Activated naive CD8-positive, alpha-beta T cell (primary cell): Measurements from ENCODE around the gene LCAT.
"Not testable (repeated sequence)": the region's sequence is repeated elsewhere in the genome, so short reads cannot be mapped to it uniquely, and the experiment has no call there.

Source experiments
- H3K27ac Mint-ChIP-seq: one replicate; pipeline ENCODE4 v1.8.0; 2021; ENCODE audit warnings: mixed read lengths
- H3K27me3 Mint-ChIP-seq: one replicate; pipeline ENCODE4 v1.8.0; 2021; ENCODE audit warnings: mixed read lengths
- H3K36me3 Mint-ChIP-seq: one replicate; pipeline ENCODE4 v1.8.0; 2021; ENCODE audit warnings: mixed read lengths
- H3K4me1 Mint-ChIP-seq: one replicate; pipeline ENCODE4 v1.8.0; 2021; ENCODE audit warnings: low read depth, mixed read lengths
- H3K4me3 Mint-ChIP-seq: one replicate; pipeline ENCODE4 v1.8.0; 2021; ENCODE audit warnings: mild to moderate bottlenecking, mixed read lengths
- H3K9me3 Mint-ChIP-seq: one replicate; pipeline ENCODE4 v1.8.0; 2021; ENCODE audit warnings: low read depth, mixed read lengths

LCAT gene

GRCh38 chr16:67976205-67976604, 32.3 kb upstream of the LCAT start:
- no peaks in the 10 kb centered on the region for H3K4me1 Mint-ChIP-seq
- H3K27me3 Mint-ChIP-seq: no peaks in the 10 kb centered on the region
- no peak overlapping the region for H3K27ac Mint-ChIP-seq
- H3K36me3 Mint-ChIP-seq: no peaks in the 10 kb centered on the region
- no peak overlapping the region for H3K4me3 Mint-ChIP-seq
- no peaks in the 10 kb centered on the region for H3K9me3 Mint-ChIP-seq

DNA sequence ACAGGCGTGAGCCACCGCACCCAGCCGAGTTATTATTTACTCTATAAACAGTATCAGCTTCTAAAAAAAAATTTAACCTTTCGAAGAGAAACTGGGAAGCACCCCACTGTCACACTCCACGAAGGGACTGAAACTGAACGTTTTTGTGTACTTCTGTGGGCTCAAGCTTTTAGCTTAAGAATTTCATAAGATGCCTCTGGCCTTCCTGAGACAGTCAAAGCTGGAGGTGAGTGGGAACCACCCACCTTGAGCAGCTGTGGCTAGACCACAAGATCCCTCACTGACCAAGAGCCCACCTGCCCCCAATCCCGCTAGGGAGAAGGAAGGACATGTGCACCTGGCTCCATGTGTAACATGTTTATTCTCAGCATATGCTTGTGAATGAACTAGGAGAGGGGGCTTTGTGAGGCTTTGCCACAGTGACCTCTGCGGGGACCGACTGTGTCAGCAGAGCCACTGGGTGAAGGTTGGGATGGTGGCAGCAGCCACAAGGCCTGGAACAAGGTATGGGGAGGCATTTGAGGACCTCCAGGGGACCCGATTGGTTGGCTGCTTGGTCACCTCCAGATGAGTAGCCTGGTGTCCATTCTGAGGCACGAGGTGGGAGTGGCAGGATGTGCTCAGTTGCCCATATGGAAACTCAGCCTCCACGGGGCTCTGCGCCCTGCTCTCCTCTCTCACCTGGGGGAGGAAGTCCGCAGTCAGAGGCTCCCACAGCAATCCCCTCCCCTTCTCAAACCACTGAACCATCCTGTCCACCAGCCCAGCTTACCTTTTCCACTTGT, 31.6 kb upstream of the LCAT start:
- Mint-ChIP-seq H3K4me1 (no peaks in the 10 kb centered on the region), H3K4me3 (no peak overlapping the region), H3K27me3 (no peaks in the 10 kb centered on the region), H3K9me3 (no peaks in the 10 kb centered on the region), H3K27ac (no peak overlapping the region), H3K36me3 (no peaks in the 10 kb centered on the region)

DNA sequence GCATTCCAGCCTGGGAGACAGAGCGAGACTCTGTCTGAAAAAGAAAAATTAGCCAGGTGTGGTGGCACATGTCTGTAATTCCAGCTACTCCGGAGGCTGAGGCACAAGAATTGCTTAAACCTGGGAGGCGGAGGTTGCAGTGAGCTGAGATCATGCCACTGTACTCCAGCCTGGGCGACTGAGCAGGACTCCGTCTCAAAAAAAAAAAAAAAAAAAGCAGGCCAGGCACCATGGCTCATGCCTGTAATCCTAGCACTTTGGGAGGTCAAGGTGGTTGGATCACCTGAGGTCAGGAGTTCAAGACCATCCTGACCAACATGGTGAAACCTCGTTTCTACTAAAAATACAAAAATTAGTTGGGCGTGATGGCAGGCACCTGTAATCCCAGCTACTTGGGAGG, 28.4 kb upstream of the LCAT start:
- H3K4me1 Mint-ChIP-seq: peaks cover 10% of the 10 kb centered on the region
- not testable (repeated sequence) for H3K27ac Mint-ChIP-seq, H3K27me3 Mint-ChIP-seq, H3K4me3 Mint-ChIP-seq, H3K36me3 Mint-ChIP-seq, H3K9me3 Mint-ChIP-seq

DNA sequence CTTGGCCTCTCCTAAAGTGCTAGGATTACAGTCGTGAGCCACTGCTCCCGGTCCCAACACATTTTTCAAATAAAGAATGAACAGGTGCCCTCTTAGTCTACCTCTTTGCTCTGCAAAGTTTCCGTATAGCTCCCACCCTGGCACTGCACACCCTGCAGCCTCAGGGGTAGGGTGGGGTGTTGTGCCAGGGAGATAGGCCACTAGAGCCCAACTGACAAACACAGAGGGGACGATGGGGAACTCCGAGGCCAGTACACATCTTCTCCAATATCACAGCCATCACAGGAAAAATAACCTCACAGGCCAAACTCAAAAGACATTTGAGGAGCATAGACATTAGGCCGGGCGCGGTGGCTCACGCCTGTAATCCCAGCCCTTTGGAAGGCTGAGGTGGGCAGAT, 27.2 kb upstream of the LCAT start:
- Mint-ChIP-seq H3K4me1 (peaks cover 20% of the 10 kb centered on the region), H3K9me3 (no peaks in the 10 kb centered on the region), H3K36me3 (no peaks in the 10 kb centered on the region), H3K4me3 (peak overlapping the region; percentile 38), H3K27me3 (no peaks in the 10 kb centered on the region), H3K27ac (no peak overlapping the region)

DNA sequence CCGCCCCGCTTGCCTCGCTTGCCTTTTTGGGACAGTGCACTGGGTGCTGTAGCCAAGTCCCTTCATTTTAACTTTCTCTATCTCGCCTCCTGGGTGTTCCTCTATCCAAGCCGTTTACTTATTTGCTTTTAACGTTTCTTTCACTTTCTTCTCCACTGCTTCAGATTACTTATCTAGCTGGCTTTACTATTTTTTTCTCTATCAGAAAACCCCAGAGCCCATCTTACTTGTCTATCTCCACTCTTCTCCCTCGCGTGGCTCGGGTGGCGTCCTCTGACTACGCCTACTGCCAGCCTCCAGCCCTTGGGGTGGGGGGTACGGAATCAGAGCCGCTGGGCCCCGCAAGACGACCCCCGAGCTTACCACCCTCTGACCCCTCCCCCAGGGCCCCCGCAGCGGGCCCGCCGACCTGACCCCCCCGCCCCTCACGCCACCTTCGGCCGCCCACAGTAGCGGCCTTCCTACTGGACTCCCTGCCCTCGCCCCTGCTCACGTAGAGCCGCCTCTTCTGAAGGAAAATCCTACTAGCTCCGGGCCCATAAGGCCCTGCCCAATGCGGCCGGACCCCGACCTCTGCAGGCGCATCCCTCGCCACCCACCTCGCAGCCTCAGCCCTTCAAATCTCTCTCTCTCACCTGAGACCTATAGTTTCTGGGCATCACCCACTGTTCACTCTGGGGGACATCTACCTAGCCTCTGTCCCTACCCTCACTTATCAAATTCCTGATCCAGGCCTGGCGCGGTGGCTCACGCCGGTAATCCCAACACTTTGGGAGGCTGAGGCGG, 25.5 kb upstream of the LCAT start:
- H3K4me3 Mint-ChIP-seq: peak overlapping the region; percentile 88
- peaks cover 23% of the 10 kb centered on the region for H3K4me1 Mint-ChIP-seq
- no peaks in the 10 kb centered on the region for H3K9me3 Mint-ChIP-seq
- peaks cover under 1% of the 10 kb centered on the region for H3K36me3 Mint-ChIP-seq
- no peaks in the 10 kb centered on the region for H3K27me3 Mint-ChIP-seq
- peak overlapping the region; percentile 85 for H3K27ac Mint-ChIP-seq

GRCh38 chr16:67968400-67969253, 24.7 kb upstream of the LCAT start, which contains the start of gene SLC12A4:
Gene SLC12A4 (minus strand): TSS chr16:67968637. CDS start chr16:67968553, 84 bp downstream.
- H3K27ac Mint-ChIP-seq: peak within 1 kb of the TSS; percentile 95
- peaks cover 2% of the 10 kb centered on the region for H3K36me3 Mint-ChIP-seq
- no peaks in the 10 kb centered on the region for H3K27me3 Mint-ChIP-seq
- H3K4me3 Mint-ChIP-seq: peak within 1 kb of the TSS; percentile 97
- H3K4me1 Mint-ChIP-seq: peaks cover 24% of the 10 kb centered on the region
- no peaks in the 10 kb centered on the region for H3K9me3 Mint-ChIP-seq

DNA sequence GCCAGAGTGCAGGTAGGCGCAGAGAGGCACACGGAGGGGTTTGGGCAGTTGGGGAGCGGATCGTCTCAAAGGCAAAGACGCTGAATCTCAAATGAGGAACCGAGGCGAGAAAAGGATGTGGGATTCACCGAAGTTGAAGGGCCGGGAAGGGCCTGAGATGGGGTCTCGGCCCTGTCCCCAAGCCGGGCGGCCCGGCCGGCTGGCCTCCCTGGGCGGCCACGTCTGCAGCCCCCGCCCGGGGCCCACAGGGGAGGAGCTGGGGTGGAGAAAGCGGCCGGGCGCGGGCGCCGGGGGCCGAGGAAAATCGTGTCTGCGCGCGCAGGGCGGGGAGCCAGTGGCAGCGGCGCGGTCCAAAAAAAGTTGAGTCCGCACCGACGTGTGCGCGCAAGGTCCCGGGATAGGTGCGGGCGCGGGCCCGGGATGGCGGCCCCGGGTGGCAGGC, 24.1 kb upstream of the LCAT start:
- H3K27me3 Mint-ChIP-seq: no peaks in the 10 kb centered on the region

DNA sequence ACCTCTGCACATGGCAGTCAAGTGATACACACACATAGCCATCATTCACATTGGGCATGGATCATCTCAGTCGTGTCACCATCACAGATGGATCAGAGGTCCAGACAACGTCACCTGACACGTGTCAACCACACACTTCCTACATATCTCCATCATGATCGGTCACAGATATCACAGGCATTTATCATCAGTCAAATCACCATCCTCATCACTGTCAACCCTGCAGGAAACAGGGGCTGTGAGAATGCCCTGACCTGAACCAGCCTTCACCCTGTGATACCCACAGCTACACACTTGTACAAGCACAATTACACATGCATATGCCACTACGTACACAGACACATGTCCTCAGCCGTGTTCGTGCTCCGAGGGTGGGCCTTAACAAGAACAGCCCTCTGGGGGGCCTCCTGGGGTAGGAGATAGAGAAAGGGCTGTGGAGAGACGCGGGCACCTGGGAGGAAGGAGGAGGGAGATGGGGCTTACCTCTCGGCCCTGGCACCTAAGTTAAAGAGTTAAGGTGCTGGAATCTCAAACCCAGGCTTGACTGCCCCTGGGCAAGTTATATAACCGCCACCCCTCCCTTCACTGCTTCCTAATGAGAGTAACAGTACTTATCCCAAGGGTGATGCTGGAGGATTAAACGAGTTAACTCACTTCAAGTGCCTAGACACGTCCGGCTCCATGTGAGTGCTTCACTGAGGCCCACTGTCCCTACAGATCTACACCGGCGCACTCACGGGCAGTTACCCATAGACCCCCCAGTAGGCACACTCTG, 23.4 kb upstream of the LCAT start:
- H3K27ac Mint-ChIP-seq: peak overlapping the region; percentile 95
- H3K4me3 Mint-ChIP-seq: peak overlapping the region; percentile 97
- no peaks in the 10 kb centered on the region for H3K9me3 Mint-ChIP-seq
- H3K27me3 Mint-ChIP-seq: no peaks in the 10 kb centered on the region
- H3K36me3 Mint-ChIP-seq: peaks cover 2% of the 10 kb centered on the region
- H3K4me1 Mint-ChIP-seq: peaks cover 24% of the 10 kb centered on the region

More for the DNA sequence above, 24.1 kb upstream of the LCAT start:
- H3K9me3 Mint-ChIP-seq: no peaks in the 10 kb centered on the region
- peaks cover 2% of the 10 kb centered on the region for H3K36me3 Mint-ChIP-seq
- peak overlapping the region; percentile 97 for H3K4me3 Mint-ChIP-seq
- peaks cover 24% of the 10 kb centered on the region for H3K4me1 Mint-ChIP-seq
- H3K27ac Mint-ChIP-seq: peak overlapping the region; percentile 95

- H3K36me3 Mint-ChIP-seq: peaks cover 2% of the 10 kb centered on the region
- H3K9me3 Mint-ChIP-seq: no peaks in the 10 kb centered on the region
- H3K4me3 Mint-ChIP-seq: peak overlapping the region; percentile 97
- H3K4me1 Mint-ChIP-seq: peaks cover 24% of the 10 kb centered on the region
- H3K27ac Mint-ChIP-seq: peak overlapping the region; percentile 95
- H3K27me3 Mint-ChIP-seq: no peaks in the 10 kb centered on the region
These were observed 22.7 kb upstream of the LCAT start for GRCh38 chr16:67966549-67967182.

DNA sequence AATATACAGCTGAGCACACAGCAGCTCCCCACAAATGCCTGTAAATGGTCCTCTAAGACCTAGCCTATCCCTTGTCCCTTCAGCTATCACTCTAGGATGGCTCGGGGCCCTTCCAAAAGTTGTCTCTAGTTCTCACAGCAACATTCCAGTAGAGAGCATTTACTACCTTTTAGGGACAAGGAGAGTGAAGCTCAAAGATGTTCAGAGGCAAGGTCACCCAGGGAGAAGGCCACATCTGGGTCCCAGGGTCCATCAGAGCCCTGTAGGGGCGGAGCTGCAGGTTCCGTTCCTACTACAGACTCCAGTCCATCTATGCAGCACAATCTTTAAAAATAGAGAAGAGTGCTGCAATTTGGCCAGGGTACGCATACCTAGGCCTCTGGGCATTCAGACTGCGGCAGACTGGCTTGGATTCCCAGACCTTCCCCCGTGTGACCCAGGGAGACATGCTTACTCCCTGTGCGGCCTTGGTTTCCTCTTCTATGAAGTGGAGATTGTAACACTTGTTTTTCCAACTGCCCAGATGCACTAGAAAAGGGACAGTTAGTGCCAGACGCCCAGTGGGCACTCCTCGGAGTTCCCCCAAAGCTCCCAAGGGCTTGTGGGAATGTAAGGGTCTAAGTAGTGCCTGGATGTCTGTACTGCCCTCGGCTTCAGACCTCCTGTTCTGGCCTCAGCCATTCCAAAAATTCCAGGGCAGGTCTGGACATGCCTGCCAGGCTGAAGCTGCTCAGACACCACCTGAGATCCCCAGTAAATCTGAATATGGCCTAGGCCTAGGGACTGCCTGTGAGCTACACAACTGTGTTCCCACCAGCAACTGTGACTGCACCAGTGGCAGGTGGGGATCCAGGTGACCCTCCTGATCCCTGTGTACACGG, 22.0 kb upstream of the LCAT start:
- no peak overlapping the region for H3K4me3 Mint-ChIP-seq
- H3K27me3 Mint-ChIP-seq: no peaks in the 10 kb centered on the region
- no peaks in the 10 kb centered on the region for H3K9me3 Mint-ChIP-seq
- H3K27ac Mint-ChIP-seq: no peak overlapping the region
- H3K36me3 Mint-ChIP-seq: peaks cover 2% of the 10 kb centered on the region
- peaks cover 24% of the 10 kb centered on the region for H3K4me1 Mint-ChIP-seq

DNA sequence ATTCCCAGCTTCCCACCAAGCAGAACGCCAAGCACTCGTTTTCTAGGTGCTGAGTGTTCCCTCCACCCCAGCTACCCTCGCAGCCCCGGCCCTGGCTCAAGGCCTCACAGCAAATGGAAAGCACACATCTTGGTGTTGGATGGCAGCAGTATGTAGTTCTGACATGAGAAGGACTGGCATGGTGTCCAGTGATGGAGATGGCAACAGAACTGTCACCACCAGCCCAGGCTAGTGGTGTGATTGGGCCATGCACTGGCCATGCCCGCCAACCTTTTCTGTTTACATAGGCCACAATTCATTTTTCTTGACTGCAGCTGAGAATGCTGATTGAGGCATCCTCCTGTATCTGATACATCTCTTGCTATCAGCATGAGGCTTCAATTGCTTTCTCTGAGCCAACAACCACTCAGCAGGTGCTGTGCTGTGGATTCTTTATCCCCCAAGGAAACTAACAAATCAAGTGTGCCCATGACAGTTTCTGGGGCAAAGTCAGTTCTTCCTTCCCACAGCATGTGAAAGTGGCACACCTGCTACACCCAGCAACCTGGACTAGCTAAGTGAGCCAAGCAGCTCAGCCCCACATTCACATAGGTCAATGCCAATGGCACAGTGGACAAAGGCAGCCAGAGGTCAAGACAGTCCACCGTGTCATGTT, 20.7 kb upstream of the LCAT start:
- H3K27me3 Mint-ChIP-seq: no peaks in the 10 kb centered on the region
- no peak overlapping the region for H3K4me3 Mint-ChIP-seq
- H3K4me1 Mint-ChIP-seq: peaks cover 21% of the 10 kb centered on the region
- H3K27ac Mint-ChIP-seq: no peak overlapping the region
- H3K9me3 Mint-ChIP-seq: no peaks in the 10 kb centered on the region
- H3K36me3 Mint-ChIP-seq: peaks cover 2% of the 10 kb centered on the region

GRCh38 chr16:67963662-67964321, 19.9 kb upstream of the LCAT start:
- H3K4me1 Mint-ChIP-seq: peaks cover 19% of the 10 kb centered on the region
- no peaks in the 10 kb centered on the region for H3K27me3 Mint-ChIP-seq
- no peaks in the 10 kb centered on the region for H3K9me3 Mint-ChIP-seq
- no peak overlapping the region for H3K4me3 Mint-ChIP-seq
- peaks cover 2% of the 10 kb centered on the region for H3K36me3 Mint-ChIP-seq
- H3K27ac Mint-ChIP-seq: no peak overlapping the region
